ENCODE results near the gene BPIFB1.

The BPIFB1 gene

DNA sequence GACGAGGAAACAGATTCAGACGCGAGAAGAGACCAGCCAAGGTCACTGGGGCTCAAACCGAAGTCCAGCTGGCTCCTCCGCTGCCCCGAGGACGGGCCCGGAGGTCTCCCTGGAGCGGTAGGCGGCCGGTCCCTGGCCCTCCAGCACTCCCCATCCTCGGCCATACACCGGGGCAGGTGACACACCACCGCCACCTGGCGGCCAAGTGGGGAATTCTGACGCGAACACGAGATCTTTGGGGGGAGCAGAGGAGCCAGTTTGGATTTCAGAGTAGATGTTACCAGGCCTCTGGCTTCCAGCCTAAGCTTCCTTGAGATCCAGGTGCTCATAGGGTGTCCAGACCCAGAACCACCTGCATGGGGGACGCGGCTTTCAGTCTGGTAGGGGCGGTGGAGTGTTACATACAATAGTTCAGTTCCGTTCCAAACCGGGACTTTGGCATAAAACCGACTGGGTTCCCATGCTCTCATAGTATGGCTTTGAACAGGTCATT is 16.1 kb downstream of the BPIFB1 start:
- DNase-seq, result peak; percentile 74

DNA sequence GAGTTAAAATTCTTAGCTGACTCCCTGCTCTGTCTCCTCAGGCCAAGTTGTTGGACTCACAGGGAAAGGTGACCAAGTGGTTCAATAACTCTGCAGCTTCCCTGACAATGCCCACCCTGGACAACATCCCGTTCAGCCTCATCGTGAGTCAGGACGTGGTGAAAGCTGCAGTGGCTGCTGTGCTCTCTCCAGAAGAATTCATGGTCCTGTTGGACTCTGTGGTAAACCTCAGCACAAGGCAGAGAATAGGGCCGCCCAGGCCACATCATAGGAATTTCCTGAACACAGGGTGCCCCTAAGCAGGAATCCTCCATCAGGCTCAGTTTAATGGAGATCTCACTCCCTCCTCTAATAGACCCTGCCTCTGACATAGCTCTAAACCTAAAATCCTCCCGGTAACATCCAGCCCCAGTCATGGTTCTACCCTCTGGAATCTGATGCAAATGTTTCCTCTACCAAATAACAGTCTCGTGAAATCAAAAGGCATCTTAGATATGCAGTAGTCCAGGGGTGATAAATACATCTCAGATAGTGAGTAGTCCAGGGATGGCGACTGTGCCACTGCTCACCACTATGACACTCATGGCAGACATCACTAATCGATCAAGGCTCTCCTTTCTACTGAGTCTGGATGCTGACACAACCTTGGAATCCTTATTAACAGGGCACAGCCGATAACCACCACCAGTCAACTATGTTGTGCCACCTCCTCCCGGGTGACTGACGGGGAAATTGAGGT is 18.3 kb downstream of the BPIFB1 start:
- DNase-seq, result peak; percentile 40

DNA sequence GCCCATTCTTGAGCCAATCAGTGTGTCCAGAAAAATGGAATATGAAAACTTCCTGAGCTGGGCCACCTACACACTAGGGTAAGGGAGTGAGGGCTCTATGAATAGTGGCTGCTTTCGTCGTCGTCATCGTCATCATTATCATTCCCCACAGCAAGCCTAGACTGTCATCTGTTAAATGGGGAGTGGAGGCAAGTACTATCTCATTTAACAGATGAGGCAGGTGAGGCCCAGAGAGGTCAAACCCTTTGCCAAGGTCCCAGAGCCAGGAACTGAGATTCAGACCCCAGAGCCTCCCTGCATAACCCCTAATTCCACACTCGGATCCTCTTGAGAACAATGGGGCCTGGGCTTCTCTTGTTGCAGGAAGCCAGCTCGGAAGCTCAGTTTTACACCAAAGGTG is 20.6 kb downstream of the BPIFB1 start:
- DNase-seq, result no peak

DNA sequence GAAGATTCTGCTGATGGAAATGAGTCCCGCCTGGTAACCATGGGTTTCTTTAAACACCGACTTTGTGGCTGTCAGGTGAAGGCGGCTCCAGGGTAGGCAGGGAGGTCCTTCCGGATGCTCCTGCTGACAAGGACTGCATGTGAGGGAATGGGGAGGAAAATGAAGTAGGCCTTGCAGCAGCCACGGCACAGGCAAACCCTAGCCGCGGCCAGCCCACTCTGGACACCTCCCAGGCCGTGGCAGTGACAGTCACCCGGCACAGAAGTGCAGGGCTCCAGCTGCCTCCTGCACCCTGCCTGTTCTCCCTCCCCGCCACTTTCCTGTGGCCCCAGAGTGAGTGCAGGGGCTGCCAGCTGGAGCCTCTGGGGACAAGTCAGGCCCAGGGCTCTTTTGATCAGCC is 21.0 kb downstream of the BPIFB1 start:
- no peak for DNase-seq

DNA sequence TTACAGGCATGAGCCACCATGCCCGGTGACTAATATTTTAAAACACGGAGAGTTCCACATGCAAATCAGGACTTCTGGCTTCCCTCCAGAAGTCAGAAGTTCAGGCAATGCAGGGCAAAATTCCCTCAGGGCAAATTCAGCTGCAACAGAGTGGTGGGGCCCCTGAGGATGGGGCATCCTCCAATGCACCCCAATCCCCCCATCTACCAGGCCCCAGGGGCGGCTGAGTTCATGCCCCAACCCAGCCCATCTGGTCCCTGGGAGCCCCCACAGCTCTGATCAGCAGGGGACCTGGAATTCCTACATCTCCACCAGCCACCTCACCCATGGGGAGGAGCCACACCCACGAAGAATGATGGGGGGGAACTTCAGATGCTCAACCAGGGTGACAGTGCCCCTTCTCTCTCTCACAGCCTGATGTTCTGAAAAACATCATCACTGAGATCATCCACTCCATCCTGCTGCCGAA is 22.6 kb downstream of the BPIFB1 start:
- DNase-seq, result no peak

DNA sequence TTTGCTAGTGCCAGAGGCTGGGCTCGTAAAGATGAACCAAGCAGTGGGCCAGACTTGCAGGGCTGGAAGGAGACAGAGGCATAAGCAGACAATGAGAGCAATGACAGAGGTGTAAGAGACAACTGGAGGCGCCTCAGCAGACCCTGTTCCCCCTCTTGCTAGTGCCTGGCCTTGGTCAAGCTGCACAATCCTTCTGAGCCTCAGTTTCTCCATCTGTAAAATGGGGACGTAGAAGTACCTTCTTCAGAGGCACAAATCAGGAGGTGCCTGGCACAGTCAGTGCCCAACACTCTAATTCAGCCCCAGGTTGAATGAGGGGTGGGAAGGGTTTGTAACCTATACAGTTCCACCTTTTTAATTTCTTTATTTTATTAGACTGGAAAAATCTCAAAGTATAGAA is 23.2 kb downstream of the BPIFB1 start:
- no peak for DNase-seq

DNA sequence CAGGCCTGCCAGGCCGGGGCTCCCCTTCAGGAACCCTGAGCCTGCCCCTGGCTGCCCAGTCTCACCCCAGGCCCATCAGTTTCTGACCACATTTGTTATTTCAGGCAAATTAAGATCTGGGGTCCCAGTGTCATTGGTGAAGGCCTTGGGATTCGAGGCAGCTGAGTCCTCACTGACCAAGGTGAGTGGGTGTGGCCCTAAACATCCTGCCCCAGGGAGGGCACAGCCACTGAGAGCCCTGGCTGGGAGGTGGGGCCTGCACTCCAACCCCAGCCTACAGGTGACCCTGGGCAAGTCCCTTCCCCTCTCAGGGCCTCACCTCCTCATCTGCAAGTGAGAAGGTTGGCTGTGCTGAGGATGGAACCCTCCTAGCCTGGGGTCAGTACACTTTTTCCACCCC is 23.8 kb downstream of the BPIFB1 start:
- DNase-seq, result no peak

DNA sequence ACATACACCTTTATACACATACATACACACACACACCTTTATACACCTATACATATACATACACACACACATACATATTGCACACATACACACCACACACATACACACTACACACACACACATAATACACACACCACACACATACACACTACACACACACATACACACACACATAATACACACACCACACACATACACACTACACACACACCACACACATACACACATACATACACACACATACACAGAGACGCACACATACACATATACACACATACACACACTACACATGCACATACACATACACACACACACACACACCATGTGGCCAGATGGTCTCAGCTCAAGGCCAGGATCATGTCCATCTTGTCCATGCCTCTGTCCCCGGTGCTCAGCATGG is 25.7 kb downstream of the BPIFB1 start:
- DNase-seq, result no peak

DNA sequence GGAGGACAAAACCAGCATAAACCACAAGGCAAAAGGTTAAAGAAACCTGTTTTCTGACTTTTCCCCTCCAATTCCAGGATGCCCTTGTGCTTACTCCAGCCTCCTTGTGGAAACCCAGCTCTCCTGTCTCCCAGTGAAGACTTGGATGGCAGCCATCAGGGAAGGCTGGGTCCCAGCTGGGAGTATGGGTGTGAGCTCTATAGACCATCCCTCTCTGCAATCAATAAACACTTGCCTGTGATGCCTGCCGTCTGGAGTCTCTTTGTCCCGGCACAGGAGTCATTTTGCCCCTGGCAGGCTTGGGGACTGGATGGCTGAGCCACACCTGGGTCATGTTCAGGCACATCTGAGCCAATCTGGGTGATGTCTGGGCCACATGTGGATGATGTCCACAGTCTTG is 26.6 kb downstream of the BPIFB1 start:
- DNase-seq, result no peak

DNA sequence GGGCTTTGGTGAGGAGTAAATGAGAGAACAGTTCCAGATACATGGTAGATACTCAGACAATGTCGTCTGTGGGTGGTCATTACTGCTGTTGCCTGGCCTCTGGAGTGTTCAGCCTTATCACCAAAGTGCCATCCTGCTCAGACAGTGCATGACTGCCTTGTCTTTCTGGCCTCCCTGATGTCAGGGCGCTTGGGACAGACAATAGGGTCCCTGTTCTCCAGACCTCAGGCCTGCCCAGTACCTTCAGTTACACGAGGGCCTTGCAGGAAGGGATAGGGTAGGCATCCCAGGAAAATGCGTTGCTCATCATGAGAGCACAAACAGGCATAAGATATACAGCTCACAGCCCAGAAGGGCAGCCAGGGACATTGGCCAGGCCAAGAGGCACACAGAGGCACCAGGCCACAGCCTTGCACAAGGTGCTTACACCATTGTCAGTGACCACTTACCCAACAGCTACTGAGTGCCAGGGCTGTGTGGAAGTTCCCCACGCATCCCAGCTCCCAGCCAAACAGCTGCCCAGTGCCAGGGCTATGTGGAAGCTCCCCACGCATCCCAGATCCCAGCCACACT is 27.4 kb downstream of the BPIFB1 start:
- no peak for DNase-seq

DNA sequence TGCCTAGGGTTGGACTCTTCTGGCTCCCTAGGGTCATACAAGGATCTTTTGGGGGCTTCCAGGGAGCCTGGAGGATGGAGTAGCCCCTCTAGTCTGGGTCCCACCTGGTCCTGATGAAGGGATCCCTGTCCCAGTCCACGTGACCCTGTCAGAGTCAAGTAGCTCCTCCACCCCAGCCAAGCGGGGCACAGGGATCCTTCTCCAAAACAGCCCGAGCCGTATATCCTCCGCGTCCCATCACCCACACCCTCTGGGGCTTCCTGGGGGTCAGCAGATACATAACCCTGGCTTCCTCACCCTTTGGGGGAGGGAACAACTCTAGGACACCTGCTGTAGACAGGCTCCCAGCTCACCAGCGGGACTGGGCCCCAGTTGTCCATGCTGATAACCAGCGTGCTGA is 28.0 kb downstream of the BPIFB1 start:
- no peak for DNase-seq

DNA sequence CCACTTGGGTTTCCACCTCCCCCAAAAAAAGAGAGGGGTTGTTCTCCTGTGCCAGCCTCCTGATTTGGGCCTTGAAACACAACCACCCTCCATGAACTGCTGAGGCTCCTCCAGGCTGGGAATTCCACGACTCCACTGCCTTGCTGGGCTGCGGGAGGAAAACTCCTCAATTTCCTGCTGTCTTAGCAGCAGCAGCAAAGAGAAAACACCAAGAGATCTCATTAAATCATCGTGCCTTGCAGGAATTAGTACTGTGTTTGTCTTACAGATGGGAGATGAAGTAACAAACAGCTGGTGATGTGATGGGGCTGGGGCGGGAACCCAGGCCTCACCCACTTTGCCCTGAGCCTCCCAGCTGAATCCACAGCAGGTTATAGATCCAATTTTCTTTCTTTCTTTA is 29.0 kb downstream of the BPIFB1 start:
- no peak for DNase-seq

DNA sequence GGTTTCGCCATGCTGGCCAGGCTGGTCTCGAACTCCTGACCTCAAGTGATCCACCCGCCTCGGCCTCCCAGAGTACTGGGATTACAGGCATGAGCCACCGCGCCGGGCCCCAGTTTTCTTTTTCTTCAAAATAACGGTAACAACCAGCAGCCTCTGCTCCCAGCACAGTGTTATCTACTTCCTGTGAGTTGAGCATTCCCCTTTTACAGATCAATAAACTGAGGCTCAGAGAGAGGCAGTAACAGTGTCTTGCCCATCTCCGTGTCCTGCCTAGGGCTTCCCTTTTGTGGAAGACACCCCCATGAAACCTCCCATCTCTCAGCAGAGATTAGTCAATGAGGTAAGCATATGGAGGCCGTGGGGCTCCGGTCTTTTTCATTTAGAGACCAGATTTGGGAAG is 29.6 kb downstream of the BPIFB1 start:
- no peak for DNase-seq

DNA sequence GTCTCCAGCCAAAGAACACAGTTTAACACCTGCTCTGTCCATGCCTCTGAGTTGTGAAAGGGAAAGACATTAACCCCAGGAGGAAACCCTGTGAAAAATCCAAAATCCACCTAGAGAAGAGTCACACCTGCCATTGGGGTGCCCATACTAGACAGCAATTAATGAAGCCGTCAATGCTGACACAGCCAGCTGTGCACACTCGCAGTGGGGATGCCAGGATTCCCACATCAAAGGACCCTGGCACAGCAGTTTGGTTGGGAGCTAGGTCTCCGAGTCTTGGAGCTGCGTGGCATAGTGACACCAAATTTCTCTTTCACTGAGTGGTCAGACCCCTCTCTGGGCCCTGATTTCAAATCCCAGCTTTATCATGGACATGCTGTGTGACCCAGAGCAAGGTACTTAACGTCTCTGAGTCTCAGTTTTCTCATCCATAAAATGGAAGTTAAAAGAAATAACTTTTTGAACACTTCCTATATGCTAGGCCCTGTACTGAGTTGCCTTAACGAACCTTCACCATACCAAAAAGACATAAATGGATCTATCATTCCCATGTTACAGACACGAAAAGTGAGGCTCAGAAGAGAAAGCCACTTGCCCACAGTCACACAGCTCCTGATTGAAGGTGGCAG is 30.8 kb downstream of the BPIFB1 start:
- no peak for DNase-seq

DNA sequence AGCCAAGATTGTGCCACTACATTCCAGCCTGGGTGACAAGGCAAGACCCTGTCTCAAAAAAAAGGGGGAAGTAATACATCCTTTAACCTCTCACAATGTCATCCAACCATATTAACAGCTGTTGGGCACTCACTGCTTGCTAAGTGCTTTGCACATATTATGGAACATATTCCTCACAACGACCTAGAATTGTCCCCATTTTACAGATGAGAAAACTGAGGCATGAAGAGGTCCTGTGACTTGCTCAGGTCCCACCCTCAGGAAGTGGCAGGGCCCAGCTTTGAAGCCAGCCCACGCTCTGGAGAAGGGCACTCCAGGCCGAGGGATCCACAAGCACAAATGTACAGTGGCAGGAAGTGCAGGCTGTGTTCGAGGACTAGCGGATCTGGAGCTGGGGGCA is 33.3 kb downstream of the BPIFB1 start:
- DNase-seq, result no peak

DNA sequence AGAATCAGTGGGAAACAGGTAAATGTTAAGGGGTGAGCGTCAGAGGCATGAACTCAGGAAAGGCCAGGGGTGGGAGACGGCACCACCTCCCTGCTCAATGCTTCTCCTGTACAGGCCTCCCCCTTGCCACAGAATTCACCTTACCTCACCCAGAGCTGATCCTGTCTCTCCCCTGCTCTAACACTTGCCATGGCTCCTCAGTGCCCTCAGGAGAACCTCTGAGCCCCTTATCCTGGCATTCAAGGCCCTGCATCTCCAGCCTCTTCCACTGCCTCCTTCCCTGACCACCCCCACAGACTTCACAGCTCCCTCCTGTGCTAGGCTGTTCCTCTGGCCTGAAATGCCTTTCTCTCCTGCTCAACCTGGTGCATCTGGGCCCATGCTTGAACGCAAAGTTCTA is 33.9 kb downstream of the BPIFB1 start:
- DNase-seq, result no peak

DNA sequence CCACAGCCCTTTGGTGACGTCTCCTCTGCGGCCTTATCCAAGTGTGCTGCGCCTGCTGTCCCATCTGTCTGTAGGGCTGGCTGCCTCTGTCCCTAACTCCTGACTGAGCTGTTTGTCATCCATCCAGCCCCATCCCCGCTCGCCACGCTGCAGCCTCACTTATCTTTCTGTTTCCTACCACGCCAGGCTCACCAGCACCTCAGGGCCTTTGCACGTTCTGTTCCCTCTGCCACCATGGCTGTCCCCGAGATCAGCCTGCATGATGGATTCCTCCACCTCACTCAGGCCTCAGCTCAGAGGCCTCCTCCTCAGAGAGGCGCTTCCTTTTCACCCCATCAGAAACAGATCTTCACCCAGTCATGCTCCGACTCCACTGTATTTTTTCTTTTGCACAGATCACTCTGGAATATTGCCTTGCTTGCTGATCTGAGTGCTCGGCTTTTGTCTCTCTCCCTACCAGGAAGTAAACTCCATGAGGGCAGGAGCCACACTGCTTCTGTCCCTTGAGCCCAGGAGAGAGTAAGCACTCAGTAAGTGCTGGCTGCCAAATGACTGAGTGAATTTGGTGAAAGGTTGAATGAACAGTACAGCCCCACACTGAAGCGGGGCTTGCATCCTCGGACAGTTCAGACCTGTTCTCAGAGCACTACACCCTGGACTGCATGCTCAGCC is 34.5 kb downstream of the BPIFB1 start:
- DNase-seq, result no peak

DNA sequence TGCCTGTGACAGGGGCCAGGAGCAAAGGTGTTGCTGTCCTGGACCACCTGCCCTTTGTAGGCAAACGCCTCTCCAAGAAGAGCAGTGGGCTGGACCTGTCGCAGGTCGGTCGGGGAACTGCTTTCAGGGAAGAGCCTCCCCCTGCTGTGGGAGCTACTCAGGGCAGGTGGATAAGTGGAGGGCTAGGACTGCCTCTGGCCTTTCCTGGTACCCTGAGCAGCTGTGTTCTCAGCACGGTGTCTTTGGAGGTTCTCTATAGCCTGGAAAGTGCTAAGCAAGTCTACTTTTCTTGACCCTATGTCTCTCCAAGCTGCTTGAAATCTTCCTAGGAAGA is 35.0 kb downstream of the BPIFB1 start:
- DNase-seq, result no peak

DNA sequence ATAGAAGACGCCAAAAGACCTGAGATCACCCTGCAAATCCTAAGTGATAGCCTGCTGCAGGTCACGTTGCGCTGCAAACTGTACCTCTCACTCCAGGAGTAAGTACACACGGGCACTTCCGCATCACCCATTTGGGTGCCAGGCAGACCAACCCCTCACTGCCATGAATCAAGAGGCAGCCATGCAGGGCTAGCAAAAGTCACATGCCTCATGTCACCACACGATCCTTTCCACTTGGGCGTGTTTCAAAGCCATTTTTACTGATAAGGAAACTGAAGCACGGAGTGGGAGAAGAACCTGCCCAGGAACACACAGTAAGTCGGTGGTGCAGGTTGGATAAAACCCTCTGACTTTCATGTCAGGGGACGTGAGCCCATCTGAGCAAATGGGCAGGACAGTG is 37.0 kb downstream of the BPIFB1 start:
- no peak for DNase-seq

DNA sequence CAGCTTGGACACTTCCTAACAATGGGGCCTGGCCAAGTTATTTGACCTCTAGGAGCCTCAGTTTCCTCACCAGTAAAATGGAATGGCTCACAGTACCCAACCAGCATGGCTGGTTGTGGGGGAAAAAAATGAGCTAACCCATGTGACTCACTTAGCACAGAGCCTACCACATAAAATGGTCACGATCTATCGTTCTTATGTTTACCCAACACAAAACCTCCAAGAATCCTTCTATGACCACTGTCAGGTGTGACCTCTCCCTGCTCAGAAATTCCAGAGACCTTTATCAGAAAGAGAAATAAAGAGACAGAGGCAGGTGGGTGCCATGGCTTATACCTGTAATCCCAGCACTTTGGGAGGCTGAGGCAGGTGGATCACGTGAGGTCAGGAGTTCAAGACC is 39.4 kb downstream of the BPIFB1 start:
- no peak for DNase-seq

DNA sequence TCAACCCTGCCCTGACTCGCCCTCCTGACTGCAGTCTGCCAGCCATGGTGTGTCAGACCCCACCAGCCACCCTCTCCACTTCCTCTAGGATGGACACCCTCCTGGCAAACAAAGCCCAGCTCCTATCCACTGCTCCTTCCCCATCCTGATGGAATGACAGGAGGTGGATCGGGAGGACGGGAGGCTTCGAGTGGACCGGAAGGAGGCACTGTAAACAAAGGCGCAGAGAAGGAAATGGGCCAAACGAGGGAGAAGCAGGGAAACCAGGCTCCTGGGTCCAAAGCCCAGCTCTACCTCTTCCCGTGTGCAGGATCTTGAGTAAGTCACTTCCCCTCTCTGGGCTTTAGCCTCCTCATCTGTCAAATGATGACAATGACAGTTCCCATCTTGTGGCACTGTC is 40.2 kb downstream of the BPIFB1 start:
- DNase-seq, result no peak

DNA sequence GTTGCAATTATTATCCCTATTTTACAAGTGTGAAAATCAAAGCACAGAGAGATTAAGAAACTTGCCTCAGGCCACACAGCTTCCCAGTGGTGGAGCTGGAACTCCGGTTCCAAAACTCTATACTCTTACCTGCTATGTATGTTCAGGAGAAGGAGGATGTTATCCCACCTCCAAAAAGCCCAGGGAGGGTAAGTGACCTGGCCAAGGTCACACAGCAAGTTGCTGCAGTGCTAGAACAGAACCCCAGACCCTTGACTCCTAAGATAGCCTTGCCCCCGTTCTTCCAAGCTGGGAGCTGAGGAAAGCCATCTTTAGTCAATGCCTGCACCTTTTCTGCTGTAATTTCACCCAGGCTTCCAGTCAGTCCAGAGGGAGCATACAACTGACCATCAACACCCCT is 42.3 kb downstream of the BPIFB1 start:
- DNase-seq, result no peak

DNA sequence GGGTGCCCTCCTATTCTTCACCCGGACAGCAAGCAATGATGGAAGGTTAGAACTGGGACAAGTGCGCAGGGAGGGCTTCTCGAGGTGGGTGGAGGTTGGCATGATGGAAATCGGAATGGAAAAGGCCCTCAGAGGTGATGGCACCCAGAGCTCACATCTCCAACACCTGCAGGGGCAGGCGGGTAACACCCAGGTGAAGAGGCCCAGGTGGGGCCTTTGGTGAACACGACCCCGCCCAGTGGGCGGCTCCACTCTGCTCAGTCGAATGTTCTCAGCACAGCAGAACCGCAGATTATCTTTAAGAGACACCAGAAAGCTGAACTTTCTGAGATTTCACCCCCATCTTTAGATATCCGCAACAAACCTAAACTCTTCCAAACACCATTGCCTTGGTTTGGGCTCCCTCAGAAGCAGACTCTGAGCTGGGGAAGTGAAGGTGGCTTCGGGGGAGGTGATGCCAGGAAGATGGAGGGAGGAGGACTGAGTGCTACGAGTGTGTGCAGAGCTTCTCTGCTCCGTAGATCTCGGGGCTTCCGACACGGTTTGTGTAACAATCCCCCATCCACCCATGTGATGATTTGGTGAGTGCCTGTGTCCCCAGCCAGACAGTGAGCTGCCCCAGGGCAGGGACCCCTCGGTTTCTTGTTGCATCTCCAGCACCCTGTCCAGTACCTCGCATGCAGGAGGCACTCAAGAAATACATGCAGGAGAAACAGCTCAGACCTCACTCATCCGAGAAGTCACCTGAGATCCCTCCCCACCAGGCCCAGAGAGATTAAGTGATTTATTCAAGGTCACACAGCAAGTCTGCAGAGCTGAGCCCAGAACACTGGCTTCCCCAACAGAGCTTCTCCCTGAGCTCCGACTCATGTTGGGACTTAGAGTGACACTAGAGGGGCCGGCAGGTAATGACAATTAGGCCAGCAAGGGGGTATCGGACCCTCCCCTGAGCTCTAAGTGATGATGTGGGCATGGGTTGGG is 45.4 kb downstream of the BPIFB1 start:
- no peak for DNase-seq
